MM.1S (cell line): ENCODE data around the gene HOXD9.

Experiments used
- CTCF ChIP-seq: fragments of 300-600 bp; sonication (generic); IDR thresholded peaks from 2 replicates; pipeline ENCODE4 v1.5.1; 2016; ENCODE audit warnings: antibody characterized with exemption, low read length, mixed read lengths
- EZH2 ChIP-seq: fragments of 300-600 bp; sonication (generic); optimal IDR thresholded peaks from 2 replicates; pipeline ENCODE3; 2017; ENCODE audit warnings: low read depth, mild to moderate bottlenecking, antibody characterized with exemption, low read length, mixed read lengths

DNA sequence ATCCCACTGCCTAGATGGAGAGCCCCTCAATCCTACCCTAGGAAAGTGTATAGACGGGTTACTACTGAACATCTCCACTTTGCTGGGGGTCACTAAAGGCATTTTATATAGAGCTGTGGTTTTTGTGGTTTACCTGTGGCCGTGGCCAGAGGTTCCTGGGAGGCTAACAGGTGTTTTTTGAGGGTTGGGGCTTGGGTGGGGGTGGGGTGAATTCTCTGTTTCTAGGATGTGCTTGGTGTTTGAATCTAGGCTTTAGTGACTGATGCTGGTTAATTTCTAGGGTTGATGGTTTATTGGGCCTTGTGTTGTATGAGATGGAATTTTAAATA lies 14.7 kb downstream of the HOXD9 start:
- TF ChIP-seq CTCF (no peak), EZH2 (no peak)
